Upper lobe of left lung (tissue), 4 donors: ENCODE measurements around the gene MKNK1.

ENCODE experiments used
- POLR2AphosphoS5 ChIP-seq, 2 donors: sonication (generic); formaldehyde crosslinking; IDR thresholded peaks; one replicate each; pipeline ENCODE4 v1.5.1; 2017; ENCODE audit warnings: antibody characterized with exemption in 2 of 2
- TF ChIP-seq, protein P1 (sequence below), 6 experiments: fragments of 450-650 bp in 4 of 6; fragments of 200-600 bp in 2 of 6; sonication (generic) in 2 of 6; IDR thresholded peaks; one replicate each; pipeline ENCODE4 v1.5.1; 2016 to 2019; ENCODE audit warnings: antibody characterized with exemption in 6 of 6

GRCh38 chr1:46553506-46553905 is 50.6 kb downstream of the MKNK1 start:
- TF ChIP-seq, protein P1, sequence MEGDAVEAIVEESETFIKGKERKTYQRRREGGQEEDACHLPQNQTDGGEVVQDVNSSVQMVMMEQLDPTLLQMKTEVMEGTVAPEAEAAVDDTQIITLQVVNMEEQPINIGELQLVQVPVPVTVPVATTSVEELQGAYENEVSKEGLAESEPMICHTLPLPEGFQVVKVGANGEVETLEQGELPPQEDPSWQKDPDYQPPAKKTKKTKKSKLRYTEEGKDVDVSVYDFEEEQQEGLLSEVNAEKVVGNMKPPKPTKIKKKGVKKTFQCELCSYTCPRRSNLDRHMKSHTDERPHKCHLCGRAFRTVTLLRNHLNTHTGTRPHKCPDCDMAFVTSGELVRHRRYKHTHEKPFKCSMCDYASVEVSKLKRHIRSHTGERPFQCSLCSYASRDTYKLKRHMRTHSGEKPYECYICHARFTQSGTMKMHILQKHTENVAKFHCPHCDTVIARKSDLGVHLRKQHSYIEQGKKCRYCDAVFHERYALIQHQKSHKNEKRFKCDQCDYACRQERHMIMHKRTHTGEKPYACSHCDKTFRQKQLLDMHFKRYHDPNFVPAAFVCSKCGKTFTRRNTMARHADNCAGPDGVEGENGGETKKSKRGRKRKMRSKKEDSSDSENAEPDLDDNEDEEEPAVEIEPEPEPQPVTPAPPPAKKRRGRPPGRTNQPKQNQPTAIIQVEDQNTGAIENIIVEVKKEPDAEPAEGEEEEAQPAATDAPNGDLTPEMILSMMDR (IDR thresholded peaks at IDR 0.05) = no peak
- TF ChIP-seq POLR2AphosphoS5 (IDR thresholded peaks at IDR 0.05) = no peak
